A673 (cell line): ENCODE results near the gene PRMT7.

Source experiments
- EZH2 ChIP-seq: fragments of 200-600 bp; sonication (generic); IDR thresholded peaks from 2 replicates; pipeline ENCODE4 v1.6.1; 2017; ENCODE audit warnings: borderline replicate concordance, low read depth, mild to moderate bottlenecking, mixed read lengths, antibody characterized with exemption, low read length; ENCODE audit not compliant: poor library complexity, severe bottlenecking
- TF ChIP-seq, protein P1 (sequence below): fragments of 300-800, 200-600 bp; sonication (generic); conservative IDR thresholded peaks from 2 replicates; pipeline ENCODE4 v1.5.1; 2017; ENCODE audit warnings: low read depth, mild to moderate bottlenecking, antibody characterized with exemption, low read length, moderate library complexity, mixed read lengths

DNA sequence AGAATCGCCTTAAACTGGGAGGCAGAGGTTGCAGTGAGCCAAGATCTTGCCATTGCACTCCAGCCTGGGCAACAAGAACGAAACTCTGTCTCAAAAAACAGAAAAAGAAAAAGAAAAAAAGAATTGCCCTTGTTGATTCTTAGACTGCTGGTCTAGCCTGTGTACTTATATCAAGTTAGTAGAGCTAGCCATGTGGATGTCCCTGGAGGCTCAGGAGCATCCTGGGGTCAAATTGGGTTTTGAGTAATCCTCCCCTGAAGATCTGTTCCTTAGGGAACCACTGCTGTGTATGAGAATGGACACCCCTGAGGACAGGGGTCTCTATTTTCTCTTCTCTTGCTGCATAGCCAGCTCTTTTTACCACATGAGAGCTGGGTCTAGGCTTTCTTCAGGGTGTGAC, 21.6 kb upstream of the PRMT7 start:
- TF ChIP-seq, protein P1, sequence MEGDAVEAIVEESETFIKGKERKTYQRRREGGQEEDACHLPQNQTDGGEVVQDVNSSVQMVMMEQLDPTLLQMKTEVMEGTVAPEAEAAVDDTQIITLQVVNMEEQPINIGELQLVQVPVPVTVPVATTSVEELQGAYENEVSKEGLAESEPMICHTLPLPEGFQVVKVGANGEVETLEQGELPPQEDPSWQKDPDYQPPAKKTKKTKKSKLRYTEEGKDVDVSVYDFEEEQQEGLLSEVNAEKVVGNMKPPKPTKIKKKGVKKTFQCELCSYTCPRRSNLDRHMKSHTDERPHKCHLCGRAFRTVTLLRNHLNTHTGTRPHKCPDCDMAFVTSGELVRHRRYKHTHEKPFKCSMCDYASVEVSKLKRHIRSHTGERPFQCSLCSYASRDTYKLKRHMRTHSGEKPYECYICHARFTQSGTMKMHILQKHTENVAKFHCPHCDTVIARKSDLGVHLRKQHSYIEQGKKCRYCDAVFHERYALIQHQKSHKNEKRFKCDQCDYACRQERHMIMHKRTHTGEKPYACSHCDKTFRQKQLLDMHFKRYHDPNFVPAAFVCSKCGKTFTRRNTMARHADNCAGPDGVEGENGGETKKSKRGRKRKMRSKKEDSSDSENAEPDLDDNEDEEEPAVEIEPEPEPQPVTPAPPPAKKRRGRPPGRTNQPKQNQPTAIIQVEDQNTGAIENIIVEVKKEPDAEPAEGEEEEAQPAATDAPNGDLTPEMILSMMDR = no peak
- no peak for TF ChIP-seq EZH2
